H1 (cell line): ENCODE results near the gene ZBTB16. TPM values are rescaled to one million over a fixed set of nuclear protein-coding genes. Genes with fewer than 3 reads are reported as not detected.

Experiments used
- BCL11A ChIP-seq, 2 experiments: IDR thresholded peaks; one replicate each; pipeline ENCODE4 v1.6.1; 2011; ENCODE audit warnings: low read depth in 2 of 2, low read length in 2 of 2, mild to moderate bottlenecking in 2 of 2
- BRCA1 ChIP-seq: IDR thresholded peaks from 2 replicates; pipeline ENCODE4 v1.6.1; 2012; ENCODE audit warnings: low read depth, low read length, improper control_type of control experiment
- JUND ChIP-seq: IDR thresholded peaks from 2 replicates; pipeline ENCODE4 v1.6.1; 2011; ENCODE audit warnings: mild to moderate bottlenecking, improper control_type of control experiment, low read length
- MAFK ChIP-seq: IDR thresholded peaks from 2 replicates; pipeline ENCODE4 v1.6.1; 2012; ENCODE audit warnings: low read depth, mild to moderate bottlenecking, improper control_type of control experiment, low read length
- TCF12 ChIP-seq: IDR thresholded peaks from 2 replicates; pipeline ENCODE4 v1.6.1; 2011; ENCODE audit warnings: low read depth, mild to moderate bottlenecking, low read length
- polyA plus RNA-seq, 7 experiments: library from polyadenylated mRNA; depleted of rRNA in 3 of 7; stranded (reverse) in 5 of 7; unstranded in 2 of 7; fragments of >200 nt in 5 of 7; fragments of 200-250 nt in 2 of 7; gene quantifications; 1 replicate in 5 of 7; 2 replicates in 1 of 7; 4 replicates in 1 of 7; pipeline versions ENCODE4 v1.2.1 to v1.2.3, GENCODE V29; 2011 to 2013; ENCODE audit warnings: missing spikeins in 2 of 7, mixed read lengths in 2 of 7
- total RNA-seq: library from RNA; stranded (reverse); fragmentation: NEBNext Ultra II Directional; extraction: Animal tissue kit (Norgen Biotek cat#: 25700); gene quantifications from 2 replicates; pipeline ENCODE4 v1.2.1, GENCODE V29; 2021

The ZBTB16 gene
- total and polyA plus RNA-seq, 2 of the 8 experiments (the other 6 are each of a cell fraction or from before 2014, with no cell fraction given) = 0.12 to 0.61 TPM

DNA sequence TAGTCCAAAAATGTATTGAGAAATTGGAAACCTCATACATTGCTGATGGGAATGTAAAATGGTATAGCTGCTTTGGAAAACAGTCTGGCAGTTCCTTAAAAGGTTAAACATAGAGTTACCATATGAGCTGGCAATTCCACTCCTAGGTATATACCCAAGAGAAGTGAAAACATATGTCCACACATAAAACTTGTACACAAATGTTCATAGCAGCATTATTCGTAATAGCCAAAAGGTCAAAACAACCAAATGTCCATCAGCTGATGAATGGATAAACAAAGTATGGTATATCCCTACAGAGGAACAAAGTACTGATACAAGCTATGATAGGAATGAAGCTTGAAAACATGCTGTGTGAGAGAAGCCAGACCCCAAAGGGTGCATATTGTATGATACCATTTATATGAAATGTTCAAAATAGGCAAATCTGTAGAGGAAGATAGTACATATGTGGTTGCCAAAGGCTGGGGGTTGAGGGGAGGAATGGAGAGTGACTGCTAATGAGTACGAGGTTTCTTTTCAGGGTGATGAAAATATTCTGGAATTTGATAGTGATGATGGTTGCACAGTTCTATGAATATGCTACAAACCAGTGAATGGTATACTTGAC is 85.8 kb downstream of the ZBTB16 start (continued):
- TF ChIP-seq BRCA1 (no peak), JUND (no peak), BCL11A (IDR thresholded peaks at IDR 0.05; ENCODE audit: low read depth in 2 of 2, low read length in 2 of 2) (no peak), TCF12 (no peak), MAFK (no peak)
